Right lobe of liver (tissue), 4 donors: ENCODE data around the gene ACAD11.

Experiments used
- POLR2A ChIP-seq: fragments of 450-650 bp; IDR thresholded peaks from one replicate; pipeline ENCODE4 v1.6.1; 2017; ENCODE audit warnings: antibody characterized with exemption, mild to moderate bottlenecking
- TF ChIP-seq, protein P1 (sequence below), 4 donors: fragments of 200-600 bp in 3 of 4; fragments of 450-650 bp in 1 of 4; IDR thresholded peaks; one replicate each; pipeline versions ENCODE4 v1.5.1 to v1.8.0; 2016 to 2022; ENCODE audit warnings: antibody characterized with exemption in 4 of 4, mild to moderate bottlenecking in 2 of 4
- donor health status: DM: no; HTN: no; CAD: no.
- donor health status: DM: no; HTN: no; CAD: no.
- donor health status: DM: no; HTN: yes; CAD: no.

DNA sequence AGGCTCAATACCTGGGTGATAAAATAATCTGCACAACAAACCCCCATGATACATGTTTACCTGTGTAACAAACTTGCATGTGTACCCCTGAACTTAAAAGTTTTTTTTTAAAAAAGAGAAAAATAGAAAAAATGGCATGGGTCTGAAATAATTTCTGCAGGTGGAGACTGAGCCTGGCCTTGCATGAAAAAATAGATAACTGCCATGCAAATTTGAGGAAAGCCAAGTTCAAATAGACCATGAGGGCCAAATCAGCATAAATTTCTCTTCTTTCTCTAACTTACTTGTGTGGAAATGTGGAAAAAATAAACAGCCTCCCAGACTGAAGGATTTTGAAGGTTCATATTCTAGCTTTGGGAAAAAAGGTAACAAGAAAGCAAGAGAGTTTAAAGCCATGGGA, 63.3 kb downstream of the ACAD11 start:
- TF ChIP-seq, protein P1, sequence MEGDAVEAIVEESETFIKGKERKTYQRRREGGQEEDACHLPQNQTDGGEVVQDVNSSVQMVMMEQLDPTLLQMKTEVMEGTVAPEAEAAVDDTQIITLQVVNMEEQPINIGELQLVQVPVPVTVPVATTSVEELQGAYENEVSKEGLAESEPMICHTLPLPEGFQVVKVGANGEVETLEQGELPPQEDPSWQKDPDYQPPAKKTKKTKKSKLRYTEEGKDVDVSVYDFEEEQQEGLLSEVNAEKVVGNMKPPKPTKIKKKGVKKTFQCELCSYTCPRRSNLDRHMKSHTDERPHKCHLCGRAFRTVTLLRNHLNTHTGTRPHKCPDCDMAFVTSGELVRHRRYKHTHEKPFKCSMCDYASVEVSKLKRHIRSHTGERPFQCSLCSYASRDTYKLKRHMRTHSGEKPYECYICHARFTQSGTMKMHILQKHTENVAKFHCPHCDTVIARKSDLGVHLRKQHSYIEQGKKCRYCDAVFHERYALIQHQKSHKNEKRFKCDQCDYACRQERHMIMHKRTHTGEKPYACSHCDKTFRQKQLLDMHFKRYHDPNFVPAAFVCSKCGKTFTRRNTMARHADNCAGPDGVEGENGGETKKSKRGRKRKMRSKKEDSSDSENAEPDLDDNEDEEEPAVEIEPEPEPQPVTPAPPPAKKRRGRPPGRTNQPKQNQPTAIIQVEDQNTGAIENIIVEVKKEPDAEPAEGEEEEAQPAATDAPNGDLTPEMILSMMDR (IDR thresholded peaks at IDR 0.05), result no peak
- TF ChIP-seq POLR2A, result no peak
